IMR-90 (cell line): ENCODE data around the gene IL1F10. TPM values are rescaled to one million over a fixed set of nuclear protein-coding genes. Genes with fewer than 3 reads are reported as not detected.

Experiments
- ATAC-seq: fragments of 200-7000 bp; cut with Tn5 transposase; 2 replicates; pipeline ENCODE4 v1.9.1; 2020; ENCODE audit warnings: low read depth, mild to moderate bottlenecking, moderate library complexity
- BruUV-seq: library from RNA; stranded (reverse); fragments of 400-500 nt; replicated peaks from 2 replicates; lab custom pipeline; 2021; lab: Mats Ljungman, UMichigan
- CTCF ChIA-PET: fragments of 300-600 bp; formaldehyde crosslinking; extraction: SDS; loops from one replicate; lab custom pipeline; 2021; ENCODE audit warnings: antibody characterized with exemption; lab: Yijun Ruan, JAX
- POLR2A ChIA-PET: fragments of 300-600 bp; sonication (Branson Sonifier 250); formaldehyde crosslinking; loops from one replicate; lab custom pipeline; 2022; ENCODE audit warnings: antibody characterized with exemption; ENCODE audit not compliant: unreplicated experiment; lab: Charles Lee
- DNase-seq: peaks from one replicate; pipeline ENCODE4 v3.0.0; 2013
- H2AFZ ChIP-seq: replicated peaks from 2 replicates; pipeline ENCODE3; 2013; ENCODE audit warnings: low read length, mild to moderate bottlenecking; ENCODE audit not compliant: poor library complexity
- H2AK5ac ChIP-seq: 2 replicates; pipeline ENCODE4 v1.6.1; 2013; ENCODE audit warnings: low read depth, low read length, inconsistent platforms
- H2AK9ac ChIP-seq: replicated peaks from 2 replicates; pipeline ENCODE3; 2013; ENCODE audit warnings: mild to moderate bottlenecking, low read depth, low read length, moderate library complexity; ENCODE audit not compliant: poor library complexity
- H2BK120ac ChIP-seq: 2 replicates; pipeline ENCODE4 v1.6.1; 2013; ENCODE audit warnings: low read depth, low read length, inconsistent platforms
- H2BK15ac ChIP-seq: 3 replicates; pipeline ENCODE4 v1.6.1; 2013; ENCODE audit warnings: low read depth, low read length, inconsistent platforms
- H2BK20ac ChIP-seq: 2 replicates; pipeline ENCODE4 v1.6.1; 2013; ENCODE audit warnings: low read depth, mild to moderate bottlenecking, inconsistent platforms, low read length, moderate library complexity
- H2BK5ac ChIP-seq: 2 replicates; pipeline ENCODE4 v1.6.1; 2013; ENCODE audit warnings: mild to moderate bottlenecking, low read depth, low read length, inconsistent platforms; ENCODE audit not compliant: poor library complexity, severe bottlenecking
- H3K14ac ChIP-seq: replicated peaks from 2 replicates; pipeline ENCODE4 v1.6.1; 2013; ENCODE audit warnings: low read depth, low read length, inconsistent platforms
- H3K18ac ChIP-seq: 2 replicates; pipeline ENCODE4 v1.6.1; 2013; ENCODE audit warnings: low read depth, low read length, control low read depth
- H3K23ac ChIP-seq: 2 replicates; pipeline ENCODE4 v1.6.1; 2013; ENCODE audit warnings: low read depth, low read length, inconsistent platforms
- H3K27ac ChIP-seq: 2 replicates; pipeline ENCODE4 v1.5.1; 2013; ENCODE audit warnings: mild to moderate bottlenecking, control low read depth, low read length; ENCODE audit not compliant: insufficient read depth
- H3K27me3 ChIP-seq: 2 replicates; pipeline ENCODE4 v1.6.1; 2013; ENCODE audit warnings: low read length; ENCODE audit not compliant: control insufficient read depth, insufficient read depth
- H3K36me3 ChIP-seq: 2 replicates; pipeline ENCODE4 v1.6.1; 2013; ENCODE audit warnings: low read length, mixed read lengths; ENCODE audit not compliant: control insufficient read depth, insufficient read depth
- H3K4ac ChIP-seq: 2 replicates; pipeline ENCODE4 v1.6.1; 2013; ENCODE audit warnings: low read depth, low read length, inconsistent platforms
- H3K4me1 ChIP-seq: 2 replicates; pipeline ENCODE4 v1.6.1; 2013; ENCODE audit warnings: low read length, mixed read lengths; ENCODE audit not compliant: control insufficient read depth, insufficient read depth
- H3K4me2 ChIP-seq: 2 replicates; pipeline ENCODE4 v1.6.1; 2013; ENCODE audit warnings: low read depth, mild to moderate bottlenecking, control low read depth, low read length, moderate library complexity
- H3K4me3 ChIP-seq: 2 replicates; pipeline ENCODE4 v1.5.1; 2013; ENCODE audit warnings: low read depth, mild to moderate bottlenecking, control low read depth, low read length, moderate library complexity; ENCODE audit not compliant: insufficient read depth
- H3K56ac ChIP-seq: 2 replicates; pipeline ENCODE4 v1.6.1; 2013; ENCODE audit warnings: low read length, inconsistent platforms; ENCODE audit not compliant: insufficient read depth; ENCODE audit errors: extremely low read depth
- H3K79me1 ChIP-seq, 2 experiments: 2 replicates each; pipeline ENCODE4 v1.6.1; 2013; ENCODE audit warnings: low read length in 2 of 2, inconsistent platforms in 1 of 2, low read depth in 1 of 2
- H3K9ac ChIP-seq: 2 replicates; pipeline ENCODE4 v1.6.1; 2013; ENCODE audit warnings: low read depth, low read length, control low read depth
- H3K9me1 ChIP-seq: 2 replicates; pipeline ENCODE4 v1.6.1; 2013; ENCODE audit warnings: low read length, inconsistent platforms; ENCODE audit not compliant: insufficient read depth
- H3K9me3 ChIP-seq: 2 replicates; pipeline ENCODE4 v1.6.1; 2013; ENCODE audit warnings: low read length; ENCODE audit not compliant: control insufficient read depth, insufficient read depth
- H4K20me1 ChIP-seq: 2 replicates; pipeline ENCODE4 v1.6.1; 2013; ENCODE audit warnings: low read length, inconsistent platforms; ENCODE audit not compliant: insufficient read depth
- H4K5ac ChIP-seq: 2 replicates; pipeline ENCODE4 v1.6.1; 2013; ENCODE audit warnings: mild to moderate bottlenecking, low read depth, low read length, control low read depth
- H4K8ac ChIP-seq, 2 experiments: 2 replicates each; pipeline ENCODE4 v1.6.1; 2013; ENCODE audit warnings: low read depth in 2 of 2, low read length in 2 of 2, control low read depth in 1 of 2, inconsistent platforms in 1 of 2
- H4K91ac ChIP-seq: 2 replicates; pipeline ENCODE4 v1.6.1; 2013; ENCODE audit warnings: low read depth, low read length, inconsistent platforms; ENCODE audit not compliant: insufficient read depth
- BHLHE40 ChIP-seq: fragments of 150-350 bp; IDR thresholded peaks from 2 replicates; pipeline ENCODE4 v1.6.1; 2016; ENCODE audit warnings: mild to moderate bottlenecking, low read depth, low read length
- CEBPB ChIP-seq: IDR thresholded peaks from 2 replicates; pipeline ENCODE4 v1.6.1; 2012; ENCODE audit warnings: low read depth, low read length, improper control_type of control experiment
- FOS ChIP-seq: fragments of 150-350 bp; IDR thresholded peaks from 2 replicates; pipeline ENCODE4 v1.6.1; 2016; ENCODE audit warnings: low read depth, low read length
- MAFK ChIP-seq: IDR thresholded peaks from 2 replicates; pipeline ENCODE4 v1.6.1; 2012; ENCODE audit warnings: low read depth, low read length, improper control_type of control experiment
- RCOR1 ChIP-seq: IDR thresholded peaks from 2 replicates; pipeline ENCODE4 v1.6.1; 2012; ENCODE audit warnings: mild to moderate bottlenecking, low read length, improper control_type of control experiment; ENCODE audit not compliant: insufficient replicate concordance
- RFX5 ChIP-seq: IDR thresholded peaks from 2 replicates; pipeline ENCODE4 v1.8.0; 2012; ENCODE audit warnings: low read depth, mild to moderate bottlenecking, low read length, moderate library complexity
- SMC3 ChIP-seq: fragments of 150-350 bp; IDR thresholded peaks from 2 replicates; pipeline ENCODE4 v1.6.1; 2016; ENCODE audit warnings: low read depth, mild to moderate bottlenecking, antibody characterized with exemption, low read length, moderate library complexity
- dilution Hi-C: fragments of 300-500 bp; cut with HindIII; formaldehyde crosslinking; loops from one replicate; pipeline ENCODE4 v1.14.3; 2018; ENCODE audit warnings: low sequenced_read_pairs; ENCODE audit not compliant: unreplicated experiment
- in situ Hi-C: fragments of 300-500 bp; cut with MboI; formaldehyde crosslinking; loops from 3 replicates; pipeline ENCODE4 v1.14.3; 2019; ENCODE audit warnings: low sequenced_read_pairs, inconsistent platforms, mixed read lengths
- intact Hi-C: fragments of 100-400 bp; cut with micrococcal nuclease; formaldehyde crosslinking; loops from 2 replicates; pipeline ENCODE4 v1.10.0; 2022
- polyA plus RNA-seq, 3 experiments: library from polyadenylated mRNA; depleted of rRNA; stranded (reverse); fragments of >200 nt; gene quantifications; 2 replicates each; pipeline ENCODE4 v1.2.3, GENCODE V29; 2012; ENCODE audit warnings: low replicate concordance in 1 of 3
- total RNA-seq: library from RNA; depleted of rRNA; stranded (reverse); fragments of >200 nt; gene quantifications from 2 replicates; pipeline ENCODE4 v1.2.3, GENCODE V29; 2012
- TF ChIP-seq, protein P1 (sequence below): fragments of 150-350 bp; IDR thresholded peaks from 2 replicates; pipeline ENCODE4 v1.6.1; 2016; ENCODE audit warnings: low read depth, mild to moderate bottlenecking, low read length, moderate library complexity, borderline replicate concordance

The IL1F10 gene
- total and polyA plus RNA-seq, 2 of the 4 experiments (the other 2 are of a cell fraction) = not detected

- Histone ChIP-seq H3K27ac (no peak overlapping the region), H2BK120ac (no peak overlapping the region), H4K5ac (no peak overlapping the region), H3K9me3 (no peaks in the 10 kb centered on the region), H3K79me1 (no peaks in the 10 kb centered on the region), H3K23ac (no peak overlapping the region), H2BK5ac (no peak overlapping the region), H3K4me1 (no peaks in the 10 kb centered on the region), H2AFZ (no peak overlapping the region), H3K4ac (no peak overlapping the region), H3K18ac (no peak overlapping the region), H2AK5ac (no peak overlapping the region), H3K56ac (no peak overlapping the region), H3K4me2 (no peak overlapping the region), H3K27me3 (peaks cover 6% of the 10 kb centered on the region; the same call in 1 of the 2 replicates), H2AK9ac (no peak overlapping the region), H3K4me3 (no peak overlapping the region), H3K9ac (no peak overlapping the region), H4K20me1 (no peaks in the 10 kb centered on the region), H2BK15ac (no peak overlapping the region), H3K36me3 (no peaks in the 10 kb centered on the region), H4K8ac (no peak overlapping the region), H3K9me1 (no peaks in the 10 kb centered on the region), H3K14ac (no peak overlapping the region), H4K91ac (no peak overlapping the region), H2BK20ac (no peak overlapping the region)
- no peak for ATAC-seq
- TF ChIP-seq SMC3 = no peak
- no peak for TF ChIP-seq RCOR1
- TF ChIP-seq RFX5 = no peak
- no peak for TF ChIP-seq FOS
- TF ChIP-seq CEBPB = no peak
- TF ChIP-seq, protein P1, sequence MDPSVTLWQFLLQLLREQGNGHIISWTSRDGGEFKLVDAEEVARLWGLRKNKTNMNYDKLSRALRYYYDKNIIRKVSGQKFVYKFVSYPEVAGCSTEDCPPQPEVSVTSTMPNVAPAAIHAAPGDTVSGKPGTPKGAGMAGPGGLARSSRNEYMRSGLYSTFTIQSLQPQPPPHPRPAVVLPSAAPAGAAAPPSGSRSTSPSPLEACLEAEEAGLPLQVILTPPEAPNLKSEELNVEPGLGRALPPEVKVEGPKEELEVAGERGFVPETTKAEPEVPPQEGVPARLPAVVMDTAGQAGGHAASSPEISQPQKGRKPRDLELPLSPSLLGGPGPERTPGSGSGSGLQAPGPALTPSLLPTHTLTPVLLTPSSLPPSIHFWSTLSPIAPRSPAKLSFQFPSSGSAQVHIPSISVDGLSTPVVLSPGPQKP = no peak
- no peak for TF ChIP-seq BHLHE40
- TF ChIP-seq MAFK = no peak
- intact Hi-C loops = no loop called here
- no TSS peak for BruUV-seq
- in situ Hi-C loops = no loop called here
- POLR2A ChIA-PET = no interaction called here
- CTCF ChIA-PET = no interaction called here
- no peak for DNase-seq
- dilution Hi-C loops = no loop called here
Observed at GRCh38 chr2:113089916-113090315, 22.1 kb downstream of the IL1F10 start.
